Fibroblast of mammary gland (primary cell): ENCODE results near the gene APOBR.
"Not testable (repeated sequence)": the region's sequence is repeated elsewhere in the genome, so short reads cannot be mapped to it uniquely, and the experiment has no call there.

Source experiments
- DNase-seq: peaks from one replicate; pipeline ENCODE4 v3.0.0-alpha.2; 2010; ENCODE audit warnings: low read depth
- H3K4me3 ChIP-seq: 2 replicates; pipeline ENCODE4 v1.5.1; 2011; ENCODE audit warnings: low read depth, mild to moderate bottlenecking, low read length, moderate library complexity; ENCODE audit not compliant: control insufficient read depth
- CTCF ChIP-seq: conservative IDR thresholded peaks from 2 replicates; pipeline ENCODE4 v1.5.1; 2011; ENCODE audit warnings: low read depth, low read length, inconsistent platforms; ENCODE audit not compliant: control insufficient read depth, insufficient read depth

APOBR gene

GRCh38 chr16:28495795-28496749, 1.6 kb downstream of the APOBR start:
- H3K4me3 ChIP-seq: no peak overlapping the region
- DNase-seq: no peak
- TF ChIP-seq CTCF: no peak

- TF ChIP-seq CTCF: no peak
- no peak for DNase-seq
- H3K4me3 ChIP-seq: no peak overlapping the region
Measured at GRCh38 chr16:28496844-28497243, 2.4 kb downstream of the APOBR start.

- no peak overlapping the region for H3K4me3 ChIP-seq
- no peak for TF ChIP-seq CTCF
- no peak for DNase-seq
Measured at GRCh38 chr16:28497386-28497785, 2.9 kb downstream of the APOBR start.

GRCh38 chr16:28497861-28498599, 3.6 kb downstream of the APOBR start:
- no peak for DNase-seq
- no peak overlapping the region for H3K4me3 ChIP-seq
- no peak for TF ChIP-seq CTCF

- no peak for TF ChIP-seq CTCF
- DNase-seq: no peak
- H3K4me3 ChIP-seq: no peak overlapping the region
Measured at GRCh38 chr16:28498666-28499381, 4.4 kb downstream of the APOBR start.

GRCh38 chr16:28499854-28500253, 5.4 kb downstream of the APOBR start:
- H3K4me3 ChIP-seq: no peak overlapping the region
- DNase-seq: no peak
- TF ChIP-seq CTCF: no peak

- H3K4me3 ChIP-seq, DNase-seq: not testable (repeated sequence)
Measured at GRCh38 chr16:28500476-28501180, 6.2 kb downstream of the APOBR start.
